ENCODE results near the gene CBFA2T2.
"Not testable (repeated sequence)": the region's sequence is repeated elsewhere in the genome, so short reads cannot be mapped to it uniquely, and the experiment has no call there.

Gene CBFA2T2

GRCh38 chr20:33490023-33490933 is at the start of gene CBFA2T2:
TSS of gene CBFA2T2 (plus strand) at chr20:33490096. CDS start at chr20:33490268, 172 bp downstream.
- Mint-ChIP-seq H3K27me3 (no peaks in the 10 kb centered on the region), H3K4me3 (peak within 1 kb of the TSS; percentile 89), H3K9me3 (no peaks in the 10 kb centered on the region), H3K4me1 (peaks cover 20% of the 10 kb centered on the region), H3K36me3 (no peaks in the 10 kb centered on the region), H3K27ac (peak within 1 kb of the TSS; percentile 62)

- not testable (repeated sequence) for H3K9me3 Mint-ChIP-seq, H3K27ac Mint-ChIP-seq, H3K27me3 Mint-ChIP-seq, H3K36me3 Mint-ChIP-seq, H3K4me3 Mint-ChIP-seq
- H3K4me1 Mint-ChIP-seq = peaks cover 18% of the 10 kb centered on the region
Measured at GRCh38 chr20:33440562-33440961, 49.3 kb upstream of the CBFA2T2 start.

DNA sequence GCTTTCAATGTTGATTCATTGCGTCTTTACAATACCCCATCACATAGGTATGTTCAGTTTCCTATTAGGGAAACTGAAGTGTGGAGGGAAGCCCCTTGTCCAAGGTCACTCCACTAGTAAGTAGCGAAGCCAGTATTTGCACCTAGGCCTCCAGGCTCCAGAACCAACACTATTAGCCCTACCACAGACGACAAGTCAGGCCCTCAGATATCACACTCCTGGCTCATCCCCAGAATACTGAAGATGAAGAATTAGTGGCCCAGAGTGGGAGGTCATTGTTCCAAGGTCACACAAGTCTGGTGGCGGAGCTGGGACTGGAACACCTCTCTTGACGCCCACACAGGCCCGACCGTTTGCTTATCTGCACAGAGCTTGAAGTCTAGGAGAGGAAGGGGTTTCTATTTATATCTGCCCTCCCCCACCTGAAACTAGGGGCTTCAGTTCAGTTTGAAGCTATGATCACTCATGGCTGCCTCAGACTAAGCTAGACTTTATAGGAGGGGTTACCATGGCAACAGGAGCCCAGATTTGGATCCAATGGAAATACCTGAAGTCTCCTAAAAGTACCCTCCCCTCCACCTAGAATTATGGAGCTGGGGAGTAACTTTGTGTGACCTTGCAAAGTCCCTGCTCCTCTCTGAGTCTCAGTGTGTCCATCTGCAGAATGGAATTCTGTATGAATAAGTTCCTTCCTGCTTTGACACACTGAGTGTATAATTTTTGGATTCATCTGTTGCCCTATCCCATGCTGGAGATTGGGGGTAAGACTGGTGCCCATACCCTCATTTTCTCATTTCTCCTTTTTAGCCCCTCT is 48.5 kb upstream of the CBFA2T2 start:
- Mint-ChIP-seq H3K9me3 (no peaks in the 10 kb centered on the region), H3K27me3 (no peaks in the 10 kb centered on the region), H3K36me3 (no peaks in the 10 kb centered on the region), H3K4me3 (no peak overlapping the region), H3K27ac (no peak overlapping the region), H3K4me1 (peaks cover 21% of the 10 kb centered on the region)

- H3K4me1 Mint-ChIP-seq = peaks cover 21% of the 10 kb centered on the region
- no peaks in the 10 kb centered on the region for H3K27me3 Mint-ChIP-seq
- H3K27ac Mint-ChIP-seq = no peak overlapping the region
- H3K9me3 Mint-ChIP-seq = no peaks in the 10 kb centered on the region
- H3K36me3 Mint-ChIP-seq = no peaks in the 10 kb centered on the region
- H3K4me3 Mint-ChIP-seq = peak overlapping the region; percentile 75
Measured at GRCh38 chr20:33442136-33443005, 47.5 kb upstream of the CBFA2T2 start.

GRCh38 chr20:33443006-33443511 is 46.8 kb upstream of the CBFA2T2 start:
- Mint-ChIP-seq H3K27ac (no peak overlapping the region), H3K4me1 (peaks cover 21% of the 10 kb centered on the region), H3K27me3 (no peaks in the 10 kb centered on the region), H3K4me3 (peak overlapping the region; percentile 75), H3K9me3 (no peaks in the 10 kb centered on the region), H3K36me3 (no peaks in the 10 kb centered on the region)

DNA sequence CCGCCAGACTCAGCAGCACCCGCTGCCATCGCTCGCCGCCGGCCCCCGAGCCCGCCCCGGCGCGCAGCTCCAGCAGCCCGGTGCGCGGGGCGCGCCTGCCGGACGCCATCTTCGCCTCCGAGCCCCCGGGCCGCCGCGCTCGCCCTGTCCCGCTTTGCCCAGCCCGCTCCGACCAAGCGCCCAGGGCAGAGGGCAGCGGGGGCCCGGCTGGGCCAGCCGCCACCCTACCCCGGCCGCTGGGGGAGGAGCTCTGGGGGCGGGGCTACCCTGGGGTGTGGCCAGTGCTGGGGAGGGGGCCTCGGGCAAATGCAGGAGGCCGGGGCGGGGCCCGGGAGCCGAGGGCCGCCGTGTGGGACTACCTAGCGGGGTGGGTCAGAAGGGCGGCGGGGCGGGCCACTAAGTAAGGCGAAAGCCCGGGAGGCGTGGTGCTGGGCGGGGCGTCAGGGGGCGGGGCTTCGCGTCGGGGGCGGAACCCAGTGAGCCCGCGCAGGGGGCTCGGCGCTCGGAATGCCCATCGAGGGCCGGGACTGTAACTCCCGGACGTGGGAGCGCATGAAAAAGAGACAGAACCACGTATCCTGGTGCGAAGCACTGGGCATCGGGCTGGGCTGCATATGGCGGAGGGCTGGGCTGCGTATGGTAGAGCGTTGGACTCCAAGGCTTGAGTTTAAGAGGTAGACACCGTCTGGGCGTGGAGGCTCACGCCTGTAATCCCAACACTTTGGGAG is 46.2 kb upstream of the CBFA2T2 start, which contains the start of gene SNTA1:
TSS of gene SNTA1 (minus strand) at position 252 of the 728 bp plus-strand sequence. CDS start at position 109, 143 bp downstream.
- Mint-ChIP-seq H3K4me1 (peaks cover 21% of the 10 kb centered on the region), H3K9me3 (no peaks in the 10 kb centered on the region), H3K36me3 (no peaks in the 10 kb centered on the region), H3K27me3 (no peaks in the 10 kb centered on the region), H3K27ac (peak within 1 kb of the TSS; percentile 84), H3K4me3 (peak within 1 kb of the TSS; percentile 91)

DNA sequence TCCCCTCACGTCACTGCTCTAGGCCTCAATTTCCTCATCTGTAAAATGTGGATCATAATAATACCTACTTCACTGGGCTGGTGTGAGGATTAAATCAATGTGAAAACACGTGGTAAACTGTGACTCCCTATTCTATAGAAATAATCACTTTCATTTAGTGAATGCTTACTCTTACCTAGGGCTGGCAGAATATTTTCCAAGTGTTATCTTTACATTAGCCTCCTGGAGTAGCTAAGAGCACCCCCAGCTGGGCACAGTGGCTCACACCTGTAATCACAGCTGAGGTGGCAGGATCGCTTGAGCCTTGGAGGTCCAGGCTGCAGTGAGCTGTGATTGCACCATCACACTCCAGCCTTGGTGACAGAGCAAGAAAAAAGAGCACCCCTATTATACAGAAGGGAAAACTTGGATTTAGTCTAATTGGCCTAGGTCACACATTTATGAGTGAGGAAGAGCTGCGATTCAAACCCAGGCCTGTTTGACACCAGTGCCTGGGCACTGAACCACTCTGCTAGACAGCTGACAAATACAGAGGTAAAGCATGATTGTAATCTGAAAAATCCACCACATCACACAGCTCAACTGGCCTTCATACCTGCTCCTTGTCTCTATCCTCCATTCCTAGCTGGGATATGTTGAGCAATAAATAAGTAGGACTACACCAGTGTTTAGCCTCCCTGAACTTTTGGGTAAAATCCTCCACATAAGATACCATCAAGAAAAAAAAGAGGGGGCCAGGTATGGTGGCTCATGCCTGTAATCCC is 44.9 kb upstream of the CBFA2T2 start:
- no peaks in the 10 kb centered on the region for H3K9me3 Mint-ChIP-seq
- peak overlapping the region; percentile 91 for H3K4me3 Mint-ChIP-seq
- no peaks in the 10 kb centered on the region for H3K27me3 Mint-ChIP-seq
- H3K36me3 Mint-ChIP-seq = no peaks in the 10 kb centered on the region
- peak overlapping the region; percentile 65 for H3K27ac Mint-ChIP-seq
- peaks cover 21% of the 10 kb centered on the region for H3K4me1 Mint-ChIP-seq

DNA sequence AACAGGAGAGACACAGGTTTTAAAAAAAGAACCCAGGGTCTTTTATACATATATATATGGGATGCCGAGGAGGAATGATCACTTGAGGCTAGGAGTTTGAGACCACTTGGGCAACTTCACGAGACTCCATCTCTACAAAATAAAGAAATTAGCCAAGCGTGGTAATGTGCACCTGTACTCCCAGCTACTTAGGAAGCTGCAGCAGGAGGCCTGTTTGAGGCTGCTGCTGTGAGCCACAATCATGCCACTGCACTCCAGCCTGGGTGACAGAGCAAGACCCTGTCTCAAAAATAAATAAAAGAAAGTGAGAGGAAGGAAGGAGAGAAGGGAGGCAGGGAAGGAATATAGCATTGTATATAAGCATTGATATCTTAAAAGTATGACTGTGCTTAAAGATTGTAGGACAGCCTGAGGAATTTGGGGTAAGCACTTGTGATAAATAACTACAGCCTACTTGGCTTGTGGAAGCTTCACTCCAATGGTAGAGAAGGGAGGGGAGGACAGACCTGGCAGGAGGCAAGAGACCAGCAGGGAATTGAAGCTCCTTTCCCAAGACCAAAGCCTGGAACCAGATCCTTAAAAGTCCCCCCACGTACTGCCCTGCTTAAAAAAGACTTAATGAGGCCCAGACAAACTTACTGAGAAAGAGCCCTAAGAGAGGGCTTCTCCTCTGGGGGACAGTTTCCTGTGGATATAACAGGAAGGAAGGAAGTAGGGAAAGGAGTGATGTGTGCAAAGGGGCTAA is 43.8 kb upstream of the CBFA2T2 start:
- Mint-ChIP-seq H3K4me3 (no peak overlapping the region), H3K27ac (no peak overlapping the region), H3K9me3 (no peaks in the 10 kb centered on the region), H3K27me3 (no peaks in the 10 kb centered on the region), H3K36me3 (no peaks in the 10 kb centered on the region), H3K4me1 (peaks cover 21% of the 10 kb centered on the region)

GRCh38 chr20:33450867-33451266 is 39.0 kb upstream of the CBFA2T2 start:
- no peak overlapping the region for H3K27ac Mint-ChIP-seq
- no peak overlapping the region for H3K4me3 Mint-ChIP-seq
- H3K9me3 Mint-ChIP-seq = no peaks in the 10 kb centered on the region
- H3K36me3 Mint-ChIP-seq = no peaks in the 10 kb centered on the region
- H3K4me1 Mint-ChIP-seq = peaks cover 3% of the 10 kb centered on the region
- no peaks in the 10 kb centered on the region for H3K27me3 Mint-ChIP-seq

GRCh38 chr20:33456916-33457642 is 32.8 kb upstream of the CBFA2T2 start:
- H3K9me3 Mint-ChIP-seq, H3K4me3 Mint-ChIP-seq, H3K27me3 Mint-ChIP-seq, H3K4me1 Mint-ChIP-seq, H3K27ac Mint-ChIP-seq, H3K36me3 Mint-ChIP-seq: not testable (repeated sequence)

- H3K36me3 Mint-ChIP-seq = no peaks in the 10 kb centered on the region
Measured at GRCh38 chr20:33459599-33459998, 30.3 kb upstream of the CBFA2T2 start.

DNA sequence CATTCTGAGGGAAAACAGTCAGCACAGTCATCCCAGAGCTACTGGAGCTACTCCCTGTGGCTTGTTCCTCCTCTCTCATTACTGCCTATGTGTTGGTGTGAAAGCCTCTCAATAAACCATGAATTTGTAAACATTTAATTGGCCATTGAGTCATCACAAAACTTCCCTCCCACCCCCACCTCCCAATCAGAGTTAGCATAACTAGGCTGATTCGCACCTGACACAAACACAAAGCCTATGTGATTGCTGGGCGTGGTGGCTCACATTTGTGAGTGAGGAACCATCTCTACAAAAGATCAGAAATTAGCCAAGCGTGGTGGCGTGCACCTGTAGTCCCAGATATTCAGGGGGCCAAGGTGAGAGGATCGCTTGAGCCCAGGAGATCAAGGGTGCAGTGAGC is 29.2 kb upstream of the CBFA2T2 start:
- no peaks in the 10 kb centered on the region for H3K9me3 Mint-ChIP-seq
- no peaks in the 10 kb centered on the region for H3K36me3 Mint-ChIP-seq
- no peaks in the 10 kb centered on the region for H3K4me1 Mint-ChIP-seq
- H3K27ac Mint-ChIP-seq = no peak overlapping the region
- H3K27me3 Mint-ChIP-seq = no peaks in the 10 kb centered on the region
- no peak overlapping the region for H3K4me3 Mint-ChIP-seq

More at GRCh38 chr20:33459599-33459998, 30.3 kb upstream of the CBFA2T2 start:
- Mint-ChIP-seq H3K9me3 (no peaks in the 10 kb centered on the region), H3K27ac (peak overlapping the region; percentile 17), H3K4me3 (no peak overlapping the region), H3K4me1 (no peaks in the 10 kb centered on the region), H3K27me3 (no peaks in the 10 kb centered on the region)

Data from activated naive CD4-positive, alpha-beta T cell treated with anti-CD3 and anti-CD28 coated beads, Interleukin-2, amount 50 U/mL, for 24 hours (primary cell).